HCT116 (cell line): ENCODE measurements around the gene SCT. TPM values are rescaled to one million over a fixed set of nuclear protein-coding genes. Genes with fewer than 3 reads are reported as not detected.

ENCODE experiments used
- ATAC-seq: fragments of 200-7000 bp; cut with Tn5 transposase; 2 replicates; pipeline ENCODE4 v1.9.1; 2020; ENCODE audit warnings: mild to moderate bottlenecking, moderate library complexity
- BruUV-seq: library from RNA; stranded (reverse); fragments of 400-500 nt; replicated peaks from 2 replicates; lab custom pipeline; 2021; lab: Mats Ljungman, UMichigan
- CTCF ChIA-PET: fragments of 300-600 bp; sonication (Branson Sonifier 250); formaldehyde crosslinking; loops from one replicate; lab custom pipeline; 2021; ENCODE audit warnings: antibody characterized with exemption; lab: Charles Lee
- POLR2A ChIA-PET: fragments of 300-600, 350-600 bp; sonication (Branson Sonifier 250); formaldehyde crosslinking; loops from one replicate; lab custom pipeline; 2021; ENCODE audit warnings: antibody characterized with exemption; lab: Charles Lee
- RAD21 ChIA-PET, 2 experiments: fragments of 300-600 bp; sonication (Branson Sonifier 250); formaldehyde crosslinking; loops; one replicate each; lab custom pipeline; 2023; ENCODE audit warnings: low total read pairs in 2 of 2; ENCODE audit not compliant: uncharacterized antibody in 2 of 2, unreplicated experiment in 2 of 2, low non-redundant PET in 1 of 2; lab: Charles Lee
- DNase-seq: peaks from one replicate; pipeline ENCODE4 v3.0.0-alpha.2; 2010; ENCODE audit warnings: low read depth, low spot score
- H2AFZ ChIP-seq: fragments of 200-600 bp; shearing (Covaris generic), sonication (generic); 2 replicates; pipeline ENCODE4 v1.6.1; 2017; ENCODE audit warnings: low read depth, mixed run types, mixed read lengths, antibody characterized with exemption, low read length; ENCODE audit not compliant: poor library complexity, severe bottlenecking
- H3K27ac ChIP-seq: 2 replicates; pipeline ENCODE4 v1.5.1; 2012; ENCODE audit warnings: low read depth, low read length
- H3K27me3 ChIP-seq: fragments of 200-600 bp; sonication (generic); 2 replicates; pipeline ENCODE4 v1.6.1; 2016; ENCODE audit warnings: mixed run types, low read length, mixed read lengths; ENCODE audit not compliant: insufficient read depth
- H3K36me3 ChIP-seq, 2 experiments: fragments of 200-500 bp in 1 of 2; fragments of 200-600 bp in 1 of 2; sonication (Bioruptor generic) in 1 of 2; sonication (generic) in 1 of 2; 2 replicates each; pipeline versions ENCODE4 v1.5.1 to v1.6.1; 2014 to 2016; ENCODE audit warnings: low read length in 2 of 2, inconsistent platforms in 1 of 2, mixed read lengths in 1 of 2, mixed run types in 1 of 2; ENCODE audit not compliant: insufficient read depth in 2 of 2, control insufficient read depth in 1 of 2
- H3K4me1 ChIP-seq, 2 experiments: fragments of 200-600 bp in 1 of 2; sonication (generic) in 1 of 2; 2 replicates each; pipeline versions ENCODE4 v1.5.1 to v1.6.1; 2012 to 2017; ENCODE audit warnings: low read length in 2 of 2, inconsistent platforms in 1 of 2, mild to moderate bottlenecking in 1 of 2, mixed read lengths in 1 of 2, mixed run types in 1 of 2, moderate library complexity in 1 of 2; ENCODE audit not compliant: insufficient read depth in 2 of 2, control insufficient read depth in 1 of 2
- H3K4me2 ChIP-seq: fragments of 200-600 bp; sonication (generic); 2 replicates; pipeline ENCODE4 v1.6.1; 2017; ENCODE audit warnings: mixed run types, low read length, mixed read lengths
- H3K4me3 ChIP-seq, 2 experiments: fragments of 200-600 bp in 1 of 2; sonication (generic) in 1 of 2; replicated peaks in 1 of 2; 2 replicates each; pipeline ENCODE4 v1.5.1; 2011 to 2016; ENCODE audit warnings: low read length in 2 of 2, control low read depth in 1 of 2, low read depth in 1 of 2, mild to moderate bottlenecking in 1 of 2, mixed read lengths in 1 of 2, mixed run types in 1 of 2
- H3K79me2 ChIP-seq: fragments of 200-600 bp; sonication (generic); 2 replicates; pipeline ENCODE4 v1.6.1; 2017; ENCODE audit warnings: mild to moderate bottlenecking, mixed run types, low read length, moderate library complexity, mixed read lengths; ENCODE audit not compliant: insufficient read depth
- H3K9ac ChIP-seq: fragments of 200-600 bp; sonication (generic); 2 replicates; pipeline ENCODE4 v1.6.1; 2016; ENCODE audit warnings: low read length, mixed read lengths
- H3K9me2 ChIP-seq: fragments of 200-600 bp; sonication (generic), shearing (Covaris generic); 2 replicates; pipeline ENCODE4 v1.6.1; 2017; ENCODE audit warnings: mixed run types, mild to moderate bottlenecking, moderate library complexity; ENCODE audit not compliant: insufficient read depth
- H3K9me3 ChIP-seq, 2 experiments: fragments of 200-500 bp in 1 of 2; fragments of 200-600 bp in 1 of 2; sonication (Bioruptor generic) in 1 of 2; sonication (generic) in 1 of 2; 2 replicates each; pipeline ENCODE4 v1.6.1; 2014 to 2017; ENCODE audit warnings: low read length in 2 of 2, mixed read lengths in 2 of 2, inconsistent platforms in 1 of 2, low read depth in 1 of 2, mild to moderate bottlenecking in 1 of 2, mixed run types in 1 of 2, moderate library complexity in 1 of 2; ENCODE audit not compliant: control insufficient read depth in 1 of 2, insufficient read depth in 1 of 2
- H4K20me1 ChIP-seq: fragments of 200-600 bp; sonication (generic), shearing (Covaris generic); 2 replicates; pipeline ENCODE4 v1.6.1; 2017; ENCODE audit warnings: mixed run types, mild to moderate bottlenecking, moderate library complexity; ENCODE audit not compliant: insufficient read depth
- CEBPB ChIP-seq: IDR thresholded peaks from 2 replicates; pipeline ENCODE4 v1.6.1; 2012; ENCODE audit warnings: low read depth
- ELF1 ChIP-seq: IDR thresholded peaks from 2 replicates; pipeline ENCODE4 v1.6.1; 2012; ENCODE audit warnings: low read depth, borderline replicate concordance
- EZH2 ChIP-seq: fragments of 200-600 bp; sonication (generic); IDR thresholded peaks from 2 replicates; pipeline ENCODE4 v1.6.1; 2017; ENCODE audit warnings: antibody characterized with exemption, mixed run types
- EZH2phosphoT487 ChIP-seq: fragments of 200-600 bp; IDR thresholded peaks from 2 replicates; pipeline ENCODE4 v1.6.1; 2018; ENCODE audit warnings: antibody characterized with exemption, borderline replicate concordance
- JUND ChIP-seq: IDR thresholded peaks from 2 replicates; pipeline ENCODE4 v1.6.1; 2012
- POLR2A ChIP-seq: IDR thresholded peaks from 2 replicates; pipeline ENCODE4 v1.7.0; 2011; ENCODE audit warnings: borderline replicate concordance; ENCODE audit not compliant: insufficient read depth, insufficient read length; ENCODE audit errors: extremely low read depth
- POLR2AphosphoS5 ChIP-seq: IDR thresholded peaks from 2 replicates; pipeline ENCODE4 v1.6.1; 2011; ENCODE audit warnings: mild to moderate bottlenecking, low read depth, low read length, moderate library complexity
- SIN3A ChIP-seq: IDR thresholded peaks from 2 replicates; pipeline ENCODE4 v1.6.1; 2012; ENCODE audit warnings: low read depth
- SRF ChIP-seq: IDR thresholded peaks from 2 replicates; pipeline ENCODE4 v1.6.1; 2012; ENCODE audit warnings: low read depth
- TCF7L2 ChIP-seq: IDR thresholded peaks from 2 replicates; pipeline ENCODE4 v1.7.0; 2011; ENCODE audit warnings: borderline replicate concordance, inconsistent platforms; ENCODE audit not compliant: insufficient read depth, insufficient read length; ENCODE audit errors: extremely low read depth
- YY1 ChIP-seq: IDR thresholded peaks from 2 replicates; pipeline ENCODE4 v1.6.1; 2011; ENCODE audit warnings: low read length, low read depth, moderate library complexity, mild to moderate bottlenecking; ENCODE audit not compliant: insufficient replicate concordance; ENCODE audit errors: extremely low read depth
- ZNF274 ChIP-seq: fragments of 200-500 bp; sonication (Bioruptor generic); IDR thresholded peaks from 2 replicates; pipeline ENCODE4 v1.6.1; 2014; ENCODE audit warnings: mild to moderate bottlenecking, low read depth, low read length, inconsistent platforms
- intact Hi-C: fragments of 100-400 bp; cut with micrococcal nuclease; formaldehyde crosslinking; loops from 2 replicates; pipeline ENCODE4 v1.10.0; 2022
- total RNA-seq: library from RNA; stranded (reverse); gene quantifications from one replicate; pipeline ENCODE4 v1.2.1, GENCODE V29; 2021; ENCODE audit not compliant: unreplicated experiment
- TF ChIP-seq, protein P1 (sequence below): IDR thresholded peaks from 2 replicates; pipeline ENCODE4 v1.6.1; 2012
- TF ChIP-seq, protein P2 (sequence below): IDR thresholded peaks from 2 replicates; pipeline ENCODE4 v1.6.1; 2011; ENCODE audit warnings: mild to moderate bottlenecking, low read length, moderate library complexity; ENCODE audit not compliant: insufficient replicate concordance; ENCODE audit errors: extremely low read depth

SCT gene
- total RNA-seq, 1 experiment from 2014 or later = not detected

DNA sequence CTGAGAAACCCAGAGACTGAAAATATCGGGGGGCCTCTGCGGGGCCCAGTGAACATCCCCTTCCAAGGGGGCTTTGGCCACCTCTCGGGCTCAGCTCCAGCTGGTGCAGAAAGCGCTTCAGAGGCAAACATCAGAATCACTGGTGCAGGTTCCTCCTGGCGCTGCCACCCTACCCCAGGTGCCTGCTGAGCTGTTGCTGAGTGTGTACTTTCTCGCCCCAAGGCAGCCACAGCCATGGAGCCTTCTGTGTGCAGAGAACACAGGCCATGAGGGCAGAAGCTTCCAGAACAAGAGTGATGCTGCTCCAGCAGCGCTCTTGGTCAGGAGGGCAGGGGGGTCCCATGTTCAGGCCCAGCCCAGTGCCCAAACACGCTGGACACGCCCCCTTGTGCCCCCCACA lies 16.4 kb upstream of the SCT start:
- intact Hi-C loops = no loop called here
- Histone ChIP-seq H3K4me1 (no peaks in the 10 kb centered on the region), H3K79me2 (no peaks in the 10 kb centered on the region), H3K27me3 (no peaks in the 10 kb centered on the region), H3K27ac (no peak overlapping the region), H3K36me3 (no peaks in the 10 kb centered on the region; a peak in 1 of 4 replicates), H4K20me1 (no peaks in the 10 kb centered on the region), H3K9me3 (no peaks in the 10 kb centered on the region), H3K4me3 (no peak overlapping the region), H2AFZ (no peak overlapping the region), H3K9ac (no peak overlapping the region), H3K9me2 (no peaks in the 10 kb centered on the region), H3K4me2 (no peak overlapping the region)
- BruUV-seq = no TSS peak
- ChIA-PET POLR2A (no interaction called here), CTCF (no interaction called here), RAD21 (no interaction called here)
- ATAC-seq (no peak), DNase-seq (no peak)
- no peak for TF ChIP-seq YY1
- no peak for TF ChIP-seq EZH2
- TF ChIP-seq CEBPB = no peak
- TF ChIP-seq EZH2phosphoT487 = no peak
- TF ChIP-seq, protein P1, sequence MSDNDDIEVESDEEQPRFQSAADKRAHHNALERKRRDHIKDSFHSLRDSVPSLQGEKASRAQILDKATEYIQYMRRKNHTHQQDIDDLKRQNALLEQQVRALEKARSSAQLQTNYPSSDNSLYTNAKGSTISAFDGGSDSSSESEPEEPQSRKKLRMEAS = no peak
- no peak for TF ChIP-seq POLR2A
- TF ChIP-seq POLR2AphosphoS5 = no peak
- no peak for TF ChIP-seq TCF7L2
- no peak for TF ChIP-seq SRF

DNA sequence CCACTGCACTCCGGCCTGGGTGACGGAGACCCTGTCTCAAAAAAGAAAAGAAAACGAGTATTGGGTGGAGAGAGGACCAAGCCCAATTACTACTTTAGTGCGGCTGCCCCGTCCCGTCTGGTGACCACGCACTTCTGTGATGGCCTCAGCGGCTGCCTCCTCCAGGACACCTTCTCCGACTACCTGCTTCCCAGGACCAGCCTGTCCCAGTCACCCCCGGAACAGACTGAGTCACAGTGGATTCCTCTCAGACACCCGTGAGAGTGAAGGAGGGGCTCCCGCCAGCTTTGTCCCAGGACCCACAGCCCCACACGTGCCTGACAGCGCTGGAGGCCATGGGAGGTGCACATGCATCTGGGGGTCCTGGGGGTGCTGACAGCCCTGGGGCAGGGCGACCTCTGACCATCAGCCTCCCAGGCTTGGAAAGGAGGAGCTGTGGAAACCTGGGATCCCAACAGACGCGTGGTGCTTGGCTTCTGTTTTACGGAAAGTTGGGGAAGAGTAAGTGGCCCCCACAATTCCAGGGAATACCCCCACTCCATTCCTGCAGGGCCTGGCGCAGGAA lies 14.9 kb upstream of the SCT start:
- POLR2A ChIA-PET = no interaction called here
- Histone ChIP-seq H2AFZ (no peak overlapping the region), H3K9me2 (no peaks in the 10 kb centered on the region), H3K27ac (no peak overlapping the region), H3K4me2 (no peak overlapping the region), H3K27me3 (no peaks in the 10 kb centered on the region), H3K4me1 (no peaks in the 10 kb centered on the region), H3K79me2 (no peaks in the 10 kb centered on the region), H3K9ac (no peak overlapping the region), H3K9me3 (no peaks in the 10 kb centered on the region), H3K36me3 (no peaks in the 10 kb centered on the region; a peak in 1 of 4 replicates), H3K4me3 (no peak overlapping the region), H4K20me1 (no peaks in the 10 kb centered on the region)
- ATAC-seq = no peak
- no peak for TF ChIP-seq EZH2
- TF ChIP-seq, protein P2, sequence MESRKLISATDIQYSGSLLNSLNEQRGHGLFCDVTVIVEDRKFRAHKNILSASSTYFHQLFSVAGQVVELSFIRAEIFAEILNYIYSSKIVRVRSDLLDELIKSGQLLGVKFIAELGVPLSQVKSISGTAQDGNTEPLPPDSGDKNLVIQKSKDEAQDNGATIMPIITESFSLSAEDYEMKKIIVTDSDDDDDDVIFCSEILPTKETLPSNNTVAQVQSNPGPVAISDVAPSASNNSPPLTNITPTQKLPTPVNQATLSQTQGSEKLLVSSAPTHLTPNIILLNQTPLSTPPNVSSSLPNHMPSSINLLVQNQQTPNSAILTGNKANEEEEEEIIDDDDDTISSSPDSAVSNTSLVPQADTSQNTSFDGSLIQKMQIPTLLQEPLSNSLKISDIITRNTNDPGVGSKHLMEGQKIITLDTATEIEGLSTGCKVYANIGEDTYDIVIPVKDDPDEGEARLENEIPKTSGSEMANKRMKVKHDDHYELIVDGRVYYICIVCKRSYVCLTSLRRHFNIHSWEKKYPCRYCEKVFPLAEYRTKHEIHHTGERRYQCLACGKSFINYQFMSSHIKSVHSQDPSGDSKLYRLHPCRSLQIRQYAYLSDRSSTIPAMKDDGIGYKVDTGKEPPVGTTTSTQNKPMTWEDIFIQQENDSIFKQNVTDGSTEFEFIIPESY = no peak
- no peak for TF ChIP-seq CEBPB
- no peak for TF ChIP-seq SIN3A
- no peak for TF ChIP-seq ELF1
- TF ChIP-seq ZNF274 = no peak
- TF ChIP-seq JUND = no peak
- BruUV-seq = no TSS peak
- intact Hi-C loops = no loop called here
- DNase-seq = no peak
- CTCF ChIA-PET = no interaction called here
- RAD21 ChIA-PET = no interaction called here
